IMR-90 (cell line): Measurements from ENCODE around the gene KAT2B.

Source experiments
- CEBPB ChIP-seq: IDR thresholded peaks from 2 replicates; pipeline ENCODE4 v1.6.1; 2012; ENCODE audit warnings: low read depth, low read length, improper control_type of control experiment
- CTCF ChIP-seq: conservative IDR thresholded peaks from 2 replicates; pipeline ENCODE4 v1.5.1; 2012; ENCODE audit warnings: mild to moderate bottlenecking, low read depth, low read length, improper control_type of control experiment
- POLR2A ChIP-seq: IDR thresholded peaks from 2 replicates; pipeline ENCODE4 v1.6.1; 2012; ENCODE audit warnings: mild to moderate bottlenecking, low read depth, low read length
- SMC3 ChIP-seq: fragments of 150-350 bp; IDR thresholded peaks from 2 replicates; pipeline ENCODE4 v1.6.1; 2016; ENCODE audit warnings: low read depth, mild to moderate bottlenecking, antibody characterized with exemption, low read length, moderate library complexity

DNA sequence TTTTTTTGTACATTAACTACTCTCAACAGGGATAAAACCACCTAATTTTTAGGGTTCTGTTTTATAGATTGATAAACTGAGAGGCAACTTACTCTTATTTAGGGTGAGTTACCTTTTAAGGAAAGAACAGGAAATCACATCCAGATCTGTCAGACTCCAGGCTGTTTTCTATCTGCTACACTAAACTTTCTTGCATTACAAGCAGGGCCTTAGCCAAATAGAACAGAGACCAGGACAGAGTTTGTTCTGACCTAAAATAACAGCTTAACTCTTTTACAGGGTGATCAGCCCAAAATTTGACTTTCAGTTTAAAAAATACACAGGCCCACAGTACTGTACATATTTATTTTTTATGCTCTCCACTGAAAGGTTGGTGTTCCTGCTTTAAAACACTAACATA is 107.1 kb downstream of the KAT2B start:
- no peak for TF ChIP-seq CTCF
- no peak for TF ChIP-seq POLR2A
- no peak for TF ChIP-seq SMC3
- TF ChIP-seq CEBPB: no peak
